ENCODE results near the gene AJAP1. TPM values are rescaled to one million over a fixed set of nuclear protein-coding genes. Genes with fewer than 3 reads are reported as not detected.

AJAP1 gene
- total RNA-seq, 4 donors from 2014 or later, result 0.30 to 4.0 (median 1.0) TPM

- peaks cover 0 to 25% (median 0%) of the 10 kb centered on the region in 4 donors for H3K27me3 ChIP-seq
- DNase-seq, result no peak
- no peaks in the 10 kb centered on the region for H3K9me3 ChIP-seq
- TF ChIP-seq, protein P1, sequence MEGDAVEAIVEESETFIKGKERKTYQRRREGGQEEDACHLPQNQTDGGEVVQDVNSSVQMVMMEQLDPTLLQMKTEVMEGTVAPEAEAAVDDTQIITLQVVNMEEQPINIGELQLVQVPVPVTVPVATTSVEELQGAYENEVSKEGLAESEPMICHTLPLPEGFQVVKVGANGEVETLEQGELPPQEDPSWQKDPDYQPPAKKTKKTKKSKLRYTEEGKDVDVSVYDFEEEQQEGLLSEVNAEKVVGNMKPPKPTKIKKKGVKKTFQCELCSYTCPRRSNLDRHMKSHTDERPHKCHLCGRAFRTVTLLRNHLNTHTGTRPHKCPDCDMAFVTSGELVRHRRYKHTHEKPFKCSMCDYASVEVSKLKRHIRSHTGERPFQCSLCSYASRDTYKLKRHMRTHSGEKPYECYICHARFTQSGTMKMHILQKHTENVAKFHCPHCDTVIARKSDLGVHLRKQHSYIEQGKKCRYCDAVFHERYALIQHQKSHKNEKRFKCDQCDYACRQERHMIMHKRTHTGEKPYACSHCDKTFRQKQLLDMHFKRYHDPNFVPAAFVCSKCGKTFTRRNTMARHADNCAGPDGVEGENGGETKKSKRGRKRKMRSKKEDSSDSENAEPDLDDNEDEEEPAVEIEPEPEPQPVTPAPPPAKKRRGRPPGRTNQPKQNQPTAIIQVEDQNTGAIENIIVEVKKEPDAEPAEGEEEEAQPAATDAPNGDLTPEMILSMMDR (IDR thresholded peaks at IDR 0.05), result no peak
- TF ChIP-seq POLR2A (IDR thresholded peaks at IDR 0.05), result no peak
- H3K4me1 ChIP-seq, result no peaks in the 10 kb centered on the region
- 78 to 82% methylated on average over 3 of the region's 5 CpGs for WGBS, 2 donors
- H3K27ac ChIP-seq, result no peak overlapping the region
- intact Hi-C loops (cut with DNase I), result no loop called here
- no peak overlapping the region for H3K4me3 ChIP-seq
- H3K36me3 ChIP-seq, result no peaks in the 10 kb centered on the region
These were observed 23.1 kb upstream of the AJAP1 start for GRCh38 chr1:4631321-4631720.

- no peak overlapping the region for H3K4me3 ChIP-seq
- H3K4me1 ChIP-seq, result no peaks in the 10 kb centered on the region
- intact Hi-C loops (cut with DNase I), result no loop called here
- no peaks in the 10 kb centered on the region for H3K9me3 ChIP-seq
- WGBS, 2 donors, result 84 to 89% methylated on average over 1 to 2 of the region's 9 CpGs
- TF ChIP-seq POLR2A (IDR thresholded peaks at IDR 0.05), result no peak
- TF ChIP-seq, protein P1 (IDR thresholded peaks at IDR 0.05), result no peak
- peaks cover 0 to 42% (median 0%) of the 10 kb centered on the region in 4 donors for H3K27me3 ChIP-seq
- no peak for DNase-seq
- H3K36me3 ChIP-seq, result no peaks in the 10 kb centered on the region
- H3K27ac ChIP-seq, result no peak overlapping the region
These were observed 21.1 kb upstream of the AJAP1 start for GRCh38 chr1:4633346-4633745.

- intact Hi-C loops (cut with DNase I), result no loop called here
- no peak for TF ChIP-seq POLR2A (IDR thresholded peaks at IDR 0.05)
- TF ChIP-seq, protein P1 (IDR thresholded peaks at IDR 0.05), result no peak
- no peaks in the 10 kb centered on the region for H3K9me3 ChIP-seq
- no peaks in the 10 kb centered on the region for H3K36me3 ChIP-seq
- H3K27me3 ChIP-seq, result peaks cover 0 to 41% (median 0%) of the 10 kb centered on the region in 4 donors
- 42 to 71% methylated on average over 7 to 10 of the region's 14 CpGs for WGBS, 2 donors
- H3K4me1 ChIP-seq, result no peaks in the 10 kb centered on the region
- no peak overlapping the region for H3K4me3 ChIP-seq
- DNase-seq, result no peak
- no peak overlapping the region for H3K27ac ChIP-seq
These were observed 20.1 kb upstream of the AJAP1 start for GRCh38 chr1:4634156-4634792.

DNA sequence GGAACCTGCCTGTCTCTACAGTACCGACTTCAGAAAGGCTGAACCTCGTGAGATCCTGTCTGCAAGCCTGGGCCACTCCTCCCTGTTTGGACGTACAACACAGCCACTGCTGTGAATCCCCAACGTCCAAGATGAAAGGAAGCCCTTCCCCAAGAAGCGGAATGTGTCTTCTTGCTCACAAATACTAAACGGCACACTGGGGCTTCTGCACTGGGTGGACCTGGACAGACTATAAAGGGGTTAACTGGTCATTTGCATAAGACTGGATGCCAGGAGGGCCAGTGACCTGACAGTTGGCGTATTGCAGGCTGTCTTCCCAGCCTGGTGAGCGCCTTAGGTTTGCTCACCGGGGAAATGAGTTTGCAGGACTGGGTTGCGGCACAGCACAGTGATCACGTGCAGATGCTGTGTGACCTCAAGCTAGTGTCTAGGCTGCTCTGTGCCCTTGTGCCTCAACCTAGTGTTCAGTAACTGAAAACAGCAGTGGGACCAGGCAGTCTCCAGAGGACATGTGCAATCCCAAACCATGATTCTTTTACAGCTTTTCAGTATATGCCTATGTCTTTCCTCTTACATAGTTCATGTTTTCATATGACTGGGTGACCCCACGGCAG is 19.5 kb upstream of the AJAP1 start:
- H3K36me3 ChIP-seq, result no peaks in the 10 kb centered on the region
- no peaks in the 10 kb centered on the region for H3K9me3 ChIP-seq
- no peak overlapping the region for H3K27ac ChIP-seq
- no peaks in the 10 kb centered on the region for H3K4me1 ChIP-seq
- no peak for DNase-seq
- H3K27me3 ChIP-seq, result peaks cover 0 to 47% (median 0%) of the 10 kb centered on the region in 4 donors
- 60 to 77% methylated on average over 6 to 12 of the region's 12 CpGs for WGBS, 2 donors
- intact Hi-C loops (cut with DNase I), result no loop called here
- TF ChIP-seq, protein P1 (IDR thresholded peaks at IDR 0.05), result no peak
- TF ChIP-seq POLR2A (IDR thresholded peaks at IDR 0.05), result no peak
- H3K4me3 ChIP-seq, result no peak overlapping the region

GRCh38 chr1:4636186-4636585 is 18.2 kb upstream of the AJAP1 start:
- TF ChIP-seq POLR2A (IDR thresholded peaks at IDR 0.05), result no peak
- TF ChIP-seq, protein P1 (IDR thresholded peaks at IDR 0.05), result no peak
- Histone ChIP-seq H3K27me3 (peaks cover 0 to 45% (median 0%) of the 10 kb centered on the region in 4 donors), H3K9me3 (no peaks in the 10 kb centered on the region), H3K27ac (no peak overlapping the region), H3K4me3 (no peak overlapping the region), H3K36me3 (no peaks in the 10 kb centered on the region), H3K4me1 (no peaks in the 10 kb centered on the region)
- no peak for DNase-seq
- intact Hi-C loops (cut with DNase I), result no loop called here
- 68 to 80% methylated on average over 5 to 7 of the region's 8 CpGs for WGBS, 2 donors

Measured in esophagus squamous epithelium (tissue), 5 donors.